Measurements from ENCODE around the gene DNAJC5. TPM values are rescaled to one million over a fixed set of nuclear protein-coding genes. Genes with fewer than 3 reads are reported as not detected.

DNAJC5 gene
- total RNA-seq, 2 experiments from 2014 or later: 32.2 to 32.5 TPM

GRCh38 chr20:63945921-63946920, 51.3 kb downstream of the DNAJC5 start:
- Mint-ChIP-seq H3K27me3 (no peaks in the 10 kb centered on the region), H3K36me3 (ENCODE audit: low read depth) (peaks cover 12% of the 10 kb centered on the region), H3K9me3 (peaks cover 2% of the 10 kb centered on the region), H3K4me1 (ENCODE audit: low read depth) (peaks cover 39% of the 10 kb centered on the region), H3K27ac (no peak overlapping the region), H3K4me3 (no peak overlapping the region)
- DNase-seq: no peak
- ChIA-PET CTCF (no interaction called here), POLR2A (no interaction called here)
- intact Hi-C loops (cut with micrococcal nuclease): no loop called here
- ATAC-seq: no peak
- no peak for TF ChIP-seq CTCF (IDR thresholded peaks at IDR 0.05)

- Mint-ChIP-seq H3K9me3 (peaks cover 2% of the 10 kb centered on the region), H3K4me1 (ENCODE audit: low read depth) (peaks cover 34% of the 10 kb centered on the region), H3K27me3 (no peaks in the 10 kb centered on the region), H3K36me3 (ENCODE audit: low read depth) (peaks cover 12% of the 10 kb centered on the region), H3K27ac (peak overlapping the region; percentile 28), H3K4me3 (peak overlapping the region; percentile 59)
- no peak for TF ChIP-seq CTCF (IDR thresholded peaks at IDR 0.05)
- ChIA-PET POLR2A (no interaction called here), CTCF (no interaction called here)
- ATAC-seq (peak; percentile 0), DNase-seq (no peak)
- intact Hi-C loops (cut with micrococcal nuclease): no loop called here
These were observed 52.2 kb downstream of the DNAJC5 start for GRCh38 chr20:63946986-63947637.

GRCh38 chr20:63947638-63948456, 52.9 kb downstream of the DNAJC5 start:
- H3K27me3 Mint-ChIP-seq: no peaks in the 10 kb centered on the region
- peak; percentile 63 for ATAC-seq
- peak; percentile 64 for DNase-seq
- ChIA-PET CTCF (no interaction called here), POLR2A (interaction anchor here (0.8 kb wide), 1 partner anchor 117 kb away, joined by 3 read pairs; no protein-coding TSS in a partner anchor)
- intact Hi-C loops (cut with micrococcal nuclease): no loop called here
- TF ChIP-seq CTCF (IDR thresholded peaks at IDR 0.05): no peak
- peak overlapping the region; percentile 85 for H3K27ac Mint-ChIP-seq
- peak overlapping the region; percentile 59 for H3K4me3 Mint-ChIP-seq
- peaks cover 31% of the 10 kb centered on the region for H3K4me1 Mint-ChIP-seq (ENCODE audit: low read depth)
- H3K9me3 Mint-ChIP-seq: peaks cover 2% of the 10 kb centered on the region
- peaks cover 9% of the 10 kb centered on the region for H3K36me3 Mint-ChIP-seq (ENCODE audit: low read depth)

GRCh38 chr20:63950701-63951397, 55.9 kb downstream of the DNAJC5 start:
- POLR2A ChIA-PET: interaction anchor here (0.6 to 0.7 kb wide), 2 partner anchors 29 to 40 kb away, joined by 3 read pairs; no protein-coding TSS in a partner anchor
- peaks cover 45% of the 10 kb centered on the region for H3K4me1 Mint-ChIP-seq (ENCODE audit: low read depth)

More at GRCh38 chr20:63950701-63951397, 55.9 kb downstream of the DNAJC5 start:
- Mint-ChIP-seq H3K36me3 (ENCODE audit: low read depth) (peaks cover 3% of the 10 kb centered on the region), H3K4me3 (no peak overlapping the region), H3K27me3 (no peaks in the 10 kb centered on the region), H3K9me3 (peaks cover 2% of the 10 kb centered on the region), H3K27ac (no peak overlapping the region)
- ATAC-seq (no peak), DNase-seq (no peak)
- TF ChIP-seq CTCF (IDR thresholded peaks at IDR 0.05): no peak
- intact Hi-C loops (cut with micrococcal nuclease): no loop called here
- CTCF ChIA-PET: interaction anchor here (1.7 kb wide), 1 partner anchor 30 kb away, joined by 4 read pairs; the partner anchor contains the start of gene PRPF6

All from activated CD8-positive, alpha-beta T cell treated with anti-CD3 and anti-CD28 coated beads for 36 hours (primary cell).